K562 (cell line): ENCODE measurements around the gene PHOX2A. TPM values are rescaled to one million over a fixed set of nuclear protein-coding genes. Genes with fewer than 3 reads are reported as not detected.

Experiments used
- BCLAF1 ChIP-seq, 2 experiments: fragments of 450-650 bp in 1 of 2; IDR thresholded peaks; 2 replicates each; pipeline ENCODE4 v1.6.1; 2011 to 2017; ENCODE audit warnings: low read depth in 2 of 2, antibody characterized with exemption in 1 of 2, borderline replicate concordance in 1 of 2, low read length in 1 of 2, mild to moderate bottlenecking in 1 of 2, mixed read lengths in 1 of 2; ENCODE audit not compliant: control insufficient read depth in 1 of 2
- CBFA2T2 ChIP-seq: fragments of 450-650 bp; conservative IDR thresholded peaks from 2 replicates; pipeline ENCODE4 v1.6.1; 2017; ENCODE audit warnings: mild to moderate bottlenecking
- MXI1 ChIP-seq: IDR thresholded peaks from 2 replicates; pipeline ENCODE4 v1.6.1; 2011; ENCODE audit warnings: low read depth, mild to moderate bottlenecking, improper control_type of control experiment, low read length
- MYC ChIP-seq, 2 experiments: fragments of 250-450 bp in 1 of 2; sonication (Bioruptor Pico) in 1 of 2; IDR thresholded peaks; 2 replicates each; pipeline versions ENCODE4 v1.5.1 to v1.6.1; 2012 to 2021; ENCODE audit warnings: low read depth in 2 of 2, borderline replicate concordance in 1 of 2, improper control_type of control experiment in 1 of 2, low read length in 1 of 2, mild to moderate bottlenecking in 1 of 2, moderate library complexity in 1 of 2
- NCOA4 ChIP-seq: fragments of 450-650 bp; IDR thresholded peaks from 2 replicates; pipeline ENCODE4 v1.6.1; 2018; ENCODE audit warnings: mild to moderate bottlenecking; ENCODE audit not compliant: partially characterized antibody
- NFE2L1 ChIP-seq: fragments of 450-650 bp; IDR thresholded peaks from 2 replicates; pipeline ENCODE4 v1.6.1; 2016; ENCODE audit warnings: missing genetic modification characterization, low read depth, mild to moderate bottlenecking, missing compliant biosample characterization, moderate library complexity, borderline replicate concordance
- STAG1 ChIP-seq: sonication (generic); formaldehyde crosslinking; IDR thresholded peaks from 2 replicates; pipeline ENCODE4 v1.5.0; 2020; ENCODE audit warnings: missing genetic modification reagents, borderline replicate concordance
- TEAD1 ChIP-seq, 2 experiments: fragments of 450-650 bp in 1 of 2; sonication (generic) in 1 of 2; formaldehyde crosslinking; IDR thresholded peaks; 2 replicates each; pipeline versions ENCODE4 v1.4.0 to v1.8.0; 2020 to 2022; ENCODE audit warnings: mild to moderate bottlenecking in 2 of 2, missing genetic modification reagents in 1 of 2
- YY1 ChIP-seq, 3 experiments: IDR thresholded peaks; 2 replicates each; pipeline ENCODE4 v1.6.1; 2011; ENCODE audit warnings: low read length in 2 of 3, mild to moderate bottlenecking in 2 of 3, moderate library complexity in 2 of 3, borderline replicate concordance in 1 of 3, control low read depth in 1 of 3, low read depth in 1 of 3; ENCODE audit not compliant: insufficient read depth in 3 of 3, insufficient replicate concordance in 2 of 3, control insufficient read depth in 1 of 3, insufficient read length in 1 of 3; ENCODE audit errors: extremely low read depth in 1 of 3
- ZBTB33 ChIP-seq: sonication (generic); formaldehyde crosslinking; IDR thresholded peaks from 2 replicates; pipeline ENCODE4 v1.8.1; 2023; ENCODE audit warnings: mild to moderate bottlenecking, missing genetic modification reagents
- ZC3H11A ChIP-seq: IDR thresholded peaks from 2 replicates; pipeline ENCODE4 v1.6.1; 2012; ENCODE audit warnings: low read depth, low read length, improper control_type of control experiment
- ZNF280B ChIP-seq: fragments of 250-450 bp; sonication (Bioruptor Pico); IDR thresholded peaks from 2 replicates; pipeline ENCODE4 v1.5.1; 2021; ENCODE audit warnings: mild to moderate bottlenecking
- polyA plus RNA-seq, 8 experiments: library from polyadenylated mRNA; depleted of rRNA in 4 of 8; stranded (reverse) in 5 of 8; unstranded in 3 of 8; fragments of >200 nt; fragmentation: Nextera tagmentation in 2 of 8; fragmentation: Illumina TruSeq in 1 of 8; extraction: Ambion mirVana in 2 of 8; extraction: Trizol in 1 of 8; gene quantifications; 2 replicates each; pipeline versions ENCODE4 v1.2.1 to v1.2.3, GENCODE V29; 2011 to 2014; ENCODE audit warnings: inconsistent platforms in 1 of 8, missing spikeins in 1 of 8
- total RNA-seq, 7 experiments: library from RNA; depleted of rRNA in 6 of 7; stranded (reverse); fragments of >200 nt in 6 of 7; fragmentation: Illumina TruSeq in 2 of 7; extraction: Trizol in 2 of 7; gene quantifications; 2 replicates each; pipeline versions ENCODE4 v1.2.1 to v1.2.3, GENCODE V29; 2011 to 2021; ENCODE audit warnings: low replicate concordance in 1 of 7
- TF ChIP-seq, protein P1 (sequence below), 2 experiments: IDR thresholded peaks; 2 replicates each; pipeline ENCODE4 v1.6.1; 2012; ENCODE audit warnings: improper control_type of control experiment in 2 of 2, low read depth in 2 of 2, low read length in 2 of 2, borderline replicate concordance in 1 of 2

PHOX2A gene
- total and polyA plus RNA-seq, 9 of the 15 experiments (the other 6 are each of a cell fraction or from before 2014, with no cell fraction given): not detected

GRCh38 chr11:72238040-72238450, 5.9 kb downstream of the PHOX2A start (continued):
- no peak for TF ChIP-seq BCLAF1 (IDR thresholded peaks at IDR 0.05; ENCODE audit: borderline replicate concordance in 1 of 2, control insufficient read depth in 1 of 2, low read depth in 2 of 2, low read length in 1 of 2)
- no peak for TF ChIP-seq MYC (IDR thresholded peaks at IDR 0.05; ENCODE audit: low read depth, low read length)
- TF ChIP-seq MYC (CRISPR knock-in tag; IDR thresholded peaks at IDR 0.05; ENCODE audit: borderline replicate concordance, low read depth): no peak
- TF ChIP-seq ZNF280B (CRISPR knock-in tag): no peak
- no peak for TF ChIP-seq MXI1
- TF ChIP-seq NCOA4: no peak
- TF ChIP-seq STAG1: 0 out of 2 replicates have a peak, but pooled peaks have one; percentile 28
- TF ChIP-seq YY1 (IDR thresholded peaks at IDR 0.05; ENCODE audit: borderline replicate concordance in 1 of 3, control insufficient read depth in 1 of 3, extremely low read depth in 1 of 3, insufficient read depth in 3 of 3, insufficient read length in 1 of 3, insufficient replicate concordance in 2 of 3, low read depth in 1 of 3, low read length in 2 of 3): peak in 2 of 3 experiments; percentile 20 to 26
- TF ChIP-seq, protein P1, sequence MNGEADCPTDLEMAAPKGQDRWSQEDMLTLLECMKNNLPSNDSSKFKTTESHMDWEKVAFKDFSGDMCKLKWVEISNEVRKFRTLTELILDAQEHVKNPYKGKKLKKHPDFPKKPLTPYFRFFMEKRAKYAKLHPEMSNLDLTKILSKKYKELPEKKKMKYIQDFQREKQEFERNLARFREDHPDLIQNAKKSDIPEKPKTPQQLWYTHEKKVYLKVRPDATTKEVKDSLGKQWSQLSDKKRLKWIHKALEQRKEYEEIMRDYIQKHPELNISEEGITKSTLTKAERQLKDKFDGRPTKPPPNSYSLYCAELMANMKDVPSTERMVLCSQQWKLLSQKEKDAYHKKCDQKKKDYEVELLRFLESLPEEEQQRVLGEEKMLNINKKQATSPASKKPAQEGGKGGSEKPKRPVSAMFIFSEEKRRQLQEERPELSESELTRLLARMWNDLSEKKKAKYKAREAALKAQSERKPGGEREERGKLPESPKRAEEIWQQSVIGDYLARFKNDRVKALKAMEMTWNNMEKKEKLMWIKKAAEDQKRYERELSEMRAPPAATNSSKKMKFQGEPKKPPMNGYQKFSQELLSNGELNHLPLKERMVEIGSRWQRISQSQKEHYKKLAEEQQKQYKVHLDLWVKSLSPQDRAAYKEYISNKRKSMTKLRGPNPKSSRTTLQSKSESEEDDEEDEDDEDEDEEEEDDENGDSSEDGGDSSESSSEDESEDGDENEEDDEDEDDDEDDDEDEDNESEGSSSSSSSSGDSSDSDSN (IDR thresholded peaks at IDR 0.05; ENCODE audit: borderline replicate concordance in 1 of 2, low read depth in 2 of 2, low read length in 2 of 2): no peak
- no peak for TF ChIP-seq CBFA2T2
- TF ChIP-seq ZC3H11A: no peak
- no peak for TF ChIP-seq NFE2L1 (tag)
- TF ChIP-seq ZBTB33: peak; percentile 100
- TF ChIP-seq TEAD1 (CRISPR knock-in tag; IDR thresholded peaks at IDR 0.05): no peak
